GM18517 (cell line): ENCODE measurements around the gene TMC5.

ENCODE experiments used
- ATAC-seq: cut with Tn5 transposase; IDR thresholded peaks from one replicate; pipeline ENCODE4 v1.9.1; 2021; ENCODE audit warnings: mild to moderate bottlenecking, moderate library complexity; ENCODE audit not compliant: unreplicated experiment

TMC5 gene

DNA sequence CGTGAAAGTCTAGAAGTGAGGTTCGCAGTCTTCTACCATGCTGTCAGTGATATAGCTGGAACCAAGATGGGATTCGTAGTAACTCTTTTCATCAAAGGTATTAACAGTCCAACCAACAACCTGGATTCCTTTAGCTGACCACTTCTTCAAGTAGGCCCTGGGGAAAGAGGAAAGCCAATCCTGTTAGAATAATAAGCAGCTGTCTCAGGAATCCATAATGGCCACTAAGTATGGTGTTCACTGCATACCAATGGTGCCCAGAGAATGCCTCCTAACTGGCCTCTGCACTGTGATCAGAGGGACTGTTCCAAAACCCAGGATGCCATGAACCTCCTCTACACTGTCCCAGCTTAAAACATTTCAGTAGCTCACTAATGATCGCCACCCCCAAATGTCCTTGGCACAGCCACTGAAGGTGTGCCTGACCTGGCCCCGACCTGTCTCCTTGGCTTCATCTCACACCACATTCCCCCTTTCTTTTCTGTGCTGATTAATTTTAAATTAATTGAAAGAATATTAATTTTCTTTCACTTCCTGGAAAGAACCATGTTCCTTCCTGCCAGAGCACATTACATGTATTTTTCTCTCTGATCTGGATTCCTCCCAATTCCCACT lies 85.9 kb downstream of the TMC5 start:
- no peak for ATAC-seq

DNA sequence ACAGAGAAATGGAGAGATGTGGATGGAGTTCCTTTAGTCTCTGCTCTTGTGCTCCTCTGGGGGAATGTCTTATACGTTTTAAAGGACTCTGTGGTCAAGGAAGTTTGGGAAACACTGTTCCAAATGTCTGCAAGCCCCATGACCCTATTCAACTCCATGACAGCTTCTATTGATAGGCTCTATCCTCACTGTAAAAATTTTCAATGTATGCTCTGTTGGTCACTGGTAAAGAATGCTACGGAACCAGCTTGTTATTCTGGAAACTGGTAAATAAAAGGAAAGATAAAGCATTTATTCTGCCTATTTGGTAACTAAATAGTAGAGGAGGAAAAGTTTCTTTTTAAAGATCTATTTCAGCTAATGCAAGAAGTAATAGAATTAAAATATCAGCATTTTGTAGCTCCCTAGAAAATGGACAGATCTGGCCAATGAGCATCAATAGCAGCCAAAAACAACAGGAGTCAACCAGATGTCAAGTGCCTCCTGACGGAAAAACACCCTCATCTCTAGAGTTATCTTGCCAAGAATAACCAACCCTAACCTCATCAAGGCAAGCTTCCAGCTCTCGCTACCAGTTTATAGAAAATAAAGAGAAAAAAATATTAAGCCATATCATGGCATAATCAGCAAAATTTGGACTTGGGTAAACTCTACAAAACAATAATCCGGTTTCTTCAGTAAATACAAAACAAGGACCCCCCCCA lies 88.1 kb downstream of the TMC5 start:
- ATAC-seq = no peak

DNA sequence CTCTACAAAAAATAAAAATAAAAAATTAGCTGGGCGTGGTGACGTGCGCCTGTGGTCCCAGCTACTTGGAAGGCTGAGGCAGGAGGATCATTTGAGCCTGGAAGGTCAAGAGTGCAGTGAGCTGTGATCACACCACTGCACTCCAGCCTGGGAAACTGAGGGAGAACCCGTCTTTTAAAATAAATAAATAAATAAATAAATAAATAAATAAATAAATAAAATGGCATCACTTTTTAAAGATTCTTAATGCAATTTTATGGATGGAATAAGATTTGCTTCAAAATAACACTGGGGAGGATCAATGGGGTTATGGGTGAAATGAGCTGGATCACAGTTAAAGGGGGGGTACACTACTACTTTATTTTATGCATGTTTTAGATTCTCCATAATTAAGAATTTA lies 89.3 kb downstream of the TMC5 start:
- no peak for ATAC-seq

DNA sequence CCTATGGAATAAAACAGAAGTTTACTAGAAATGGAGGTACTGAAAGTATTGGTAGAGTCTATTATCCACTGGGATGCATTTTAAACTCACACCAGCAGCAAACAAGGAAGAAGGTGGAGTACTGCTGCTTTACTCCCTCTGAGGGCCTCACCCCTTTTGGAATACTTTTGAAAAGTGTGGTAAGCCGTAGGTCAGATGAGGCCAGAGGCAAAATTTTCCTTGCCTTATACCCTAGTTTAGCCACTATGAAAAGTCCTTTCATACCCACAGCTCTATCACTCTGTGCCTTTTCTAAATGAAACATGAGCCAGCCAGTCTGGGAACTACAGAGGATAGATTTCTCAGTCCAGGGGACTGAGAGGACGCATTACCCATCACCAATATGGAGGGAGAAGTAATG lies 90.2 kb downstream of the TMC5 start:
- ATAC-seq = no peak

DNA sequence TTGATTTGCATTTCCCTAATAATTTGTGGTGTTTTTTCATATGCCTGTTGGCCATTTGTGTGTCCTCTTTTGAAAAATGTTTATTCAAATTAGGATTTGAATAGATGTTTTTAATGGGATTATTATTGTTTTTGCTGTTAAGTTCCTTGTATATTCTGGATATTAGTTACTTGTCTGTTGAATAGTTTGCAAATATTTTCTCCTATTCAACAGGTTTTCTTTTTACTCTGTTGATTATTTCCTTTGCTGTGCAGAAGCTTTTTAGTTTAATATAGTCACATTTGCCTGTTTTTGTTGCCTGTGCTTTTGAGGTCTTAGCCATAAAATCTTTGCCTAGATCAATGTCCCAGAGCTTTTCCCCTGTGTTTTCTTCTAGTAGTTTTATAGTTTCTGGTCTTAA lies 94.6 kb downstream of the TMC5 start:
- ATAC-seq = no peak

DNA sequence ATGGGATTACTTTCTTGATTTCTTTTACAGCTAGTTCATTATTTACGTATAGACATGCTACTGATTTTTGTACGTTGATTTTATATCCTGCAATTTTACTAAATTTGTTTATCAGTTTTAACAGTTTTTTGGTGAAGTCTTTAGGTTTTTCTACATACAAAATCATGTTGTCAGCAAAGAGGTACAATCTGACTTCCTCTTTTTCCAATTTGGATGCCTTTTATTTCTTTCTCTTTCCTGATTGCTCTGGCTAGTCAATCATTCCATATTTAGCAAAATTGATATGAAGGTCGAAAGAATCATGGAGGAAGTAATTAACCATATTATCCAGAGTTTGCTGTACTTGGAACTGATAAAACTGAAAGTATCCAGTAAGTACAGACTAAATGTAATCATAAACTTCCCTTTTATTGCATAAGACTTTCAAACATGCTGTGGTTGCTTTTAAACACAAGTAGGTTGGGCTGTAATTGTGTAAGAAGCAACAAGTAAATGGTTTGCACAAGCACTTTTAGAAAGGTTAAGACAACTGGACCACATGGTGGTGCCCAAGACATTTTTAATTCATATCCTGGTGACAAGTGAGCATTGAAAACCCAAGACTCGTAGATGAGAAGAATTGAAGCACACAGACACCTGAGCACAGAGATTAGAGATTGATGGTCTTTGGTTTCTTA lies 95.8 kb downstream of the TMC5 start:
- ATAC-seq = no peak

DNA sequence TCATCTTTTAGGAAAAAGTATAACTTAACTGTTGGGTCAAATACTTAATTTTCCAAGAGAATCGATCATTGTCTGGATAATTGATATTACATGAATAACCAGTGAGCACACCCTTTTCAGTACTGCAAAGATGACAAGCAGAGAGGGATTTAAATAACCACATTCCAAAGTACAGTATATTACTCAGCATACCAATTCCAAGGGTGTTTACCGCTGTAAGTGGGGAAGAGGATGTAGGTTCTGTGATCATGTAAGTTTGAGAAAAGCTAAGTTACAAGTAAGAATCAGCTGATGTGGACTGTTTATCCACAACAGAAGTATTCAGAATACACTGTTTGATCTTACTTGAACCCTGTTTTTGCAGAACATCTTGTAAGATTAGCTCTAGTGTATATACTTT lies 98.1 kb downstream of the TMC5 start:
- no peak for ATAC-seq

DNA sequence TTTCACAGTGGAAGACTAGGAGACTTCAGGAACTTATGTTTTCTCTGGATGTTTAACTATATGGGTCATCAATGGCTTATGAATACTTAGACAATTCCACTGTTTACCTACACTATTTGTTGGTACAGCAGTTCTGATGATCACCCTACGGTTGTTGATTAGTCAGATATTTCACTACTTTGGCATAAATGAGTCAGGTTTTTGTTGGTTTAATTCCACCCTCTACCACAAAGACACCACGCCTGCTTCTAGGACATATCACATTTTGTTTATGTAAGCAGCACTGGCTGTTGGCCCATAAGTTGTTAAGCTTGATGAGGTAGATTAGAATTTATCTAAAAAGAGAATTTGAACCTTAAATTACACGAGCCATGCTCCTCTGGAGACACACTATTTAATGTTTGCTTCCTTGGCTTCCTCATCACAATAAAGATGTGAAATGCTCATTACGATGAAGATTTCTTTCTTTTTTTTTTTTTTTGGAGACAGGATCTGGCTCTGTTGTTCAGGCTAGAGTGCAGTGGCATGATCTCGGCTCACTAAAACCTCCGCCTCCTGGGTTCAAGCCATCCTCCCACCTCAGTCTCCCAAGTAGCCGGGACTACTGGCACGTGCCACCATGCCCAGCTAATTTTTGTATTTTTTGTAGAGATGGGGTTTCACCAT lies 99.9 kb downstream of the TMC5 start:
- no peak for ATAC-seq

DNA sequence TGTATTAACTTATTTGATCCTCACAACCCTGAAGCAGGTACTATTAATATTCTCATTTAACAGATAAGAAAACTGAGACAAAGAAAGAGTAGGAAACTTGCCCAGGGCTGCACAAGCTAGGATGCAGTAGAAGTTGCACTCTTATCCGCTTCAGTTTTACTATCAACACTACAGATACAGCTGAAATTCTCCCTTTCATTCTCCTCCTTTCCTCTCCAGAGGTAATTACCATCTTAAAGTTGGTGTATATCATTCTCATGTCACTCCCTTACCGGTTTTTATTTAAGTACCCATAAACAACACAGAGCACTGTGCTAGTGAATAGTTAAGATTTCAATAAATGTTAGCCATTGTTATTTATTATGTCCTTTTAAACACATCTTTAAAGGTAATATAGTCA lies 100.7 kb downstream of the TMC5 start:
- no peak for ATAC-seq

DNA sequence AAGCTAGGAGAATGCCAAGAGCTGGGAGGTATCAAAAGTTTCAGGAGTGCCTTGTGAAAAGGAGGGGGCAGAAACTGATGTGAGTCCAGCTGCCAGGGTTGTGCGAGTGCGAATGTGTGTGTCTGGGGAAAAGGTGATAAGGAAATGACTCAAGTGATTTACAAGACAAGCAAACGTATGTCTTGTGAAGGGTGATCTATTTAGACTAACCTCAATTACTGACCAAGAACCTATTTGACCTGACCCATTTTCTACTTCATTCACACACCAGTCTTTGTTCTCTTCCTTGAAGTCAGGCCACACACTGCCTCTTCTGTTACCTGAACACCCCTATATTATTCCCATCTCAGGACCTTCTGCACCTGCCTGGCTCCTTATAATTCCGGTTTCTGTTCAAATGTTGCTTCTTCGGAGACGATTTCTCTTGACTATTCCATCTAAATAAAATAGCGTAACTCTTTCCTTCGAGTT lies 103.2 kb downstream of the TMC5 start:
- no peak for ATAC-seq

DNA sequence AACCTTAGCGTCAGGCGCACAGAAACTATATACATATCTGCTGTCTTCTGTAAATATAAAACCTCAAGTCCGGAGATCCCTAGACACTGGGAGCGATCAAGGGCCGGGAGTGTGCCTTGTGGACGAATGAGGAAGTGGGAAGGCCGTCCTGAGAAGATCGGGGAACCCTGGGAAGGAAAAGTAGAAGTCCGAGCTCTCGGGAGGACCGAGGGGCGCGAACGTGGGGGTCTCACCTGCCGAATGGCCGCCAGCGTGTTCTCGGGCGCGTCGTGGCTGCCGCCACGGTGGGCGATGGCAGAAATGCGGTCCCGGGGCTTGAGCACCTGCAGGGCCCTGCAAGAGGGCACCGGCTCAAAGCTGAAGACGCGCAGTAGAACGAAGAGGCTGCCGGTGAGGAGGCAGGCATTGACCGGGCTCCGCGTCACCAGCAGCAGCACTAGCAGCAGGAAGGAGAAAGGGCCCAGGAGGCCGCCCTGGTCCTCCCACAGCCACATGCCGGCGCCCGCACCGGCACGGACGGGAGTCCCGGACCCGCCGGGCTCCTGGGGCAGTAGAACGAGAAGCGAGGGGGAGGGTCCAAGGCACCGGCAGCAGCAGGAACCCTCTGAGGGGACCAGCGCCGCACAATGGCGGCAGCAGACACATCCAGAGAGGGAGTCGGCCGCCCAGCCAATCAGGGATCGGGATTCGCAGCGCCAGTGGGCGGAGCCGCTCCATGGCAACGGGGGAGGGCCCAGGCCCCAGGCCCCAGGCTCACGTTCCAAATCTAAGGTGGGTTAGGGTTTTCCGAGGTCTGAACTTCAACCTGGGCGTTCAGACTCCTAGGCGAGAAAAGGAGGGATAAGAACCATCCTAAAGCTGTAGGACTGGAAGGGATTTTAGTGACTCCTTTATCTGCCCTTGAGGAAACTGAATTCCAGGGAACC lies 104.1 kb downstream of the TMC5 start, which contains the start of gene GDE1:
Gene GDE1 (minus strand): TSS at position 628 of the 926 bp plus-strand sequence. CDS start 134 bp downstream, at position 494.
- ATAC-seq = peak; percentile 68

DNA sequence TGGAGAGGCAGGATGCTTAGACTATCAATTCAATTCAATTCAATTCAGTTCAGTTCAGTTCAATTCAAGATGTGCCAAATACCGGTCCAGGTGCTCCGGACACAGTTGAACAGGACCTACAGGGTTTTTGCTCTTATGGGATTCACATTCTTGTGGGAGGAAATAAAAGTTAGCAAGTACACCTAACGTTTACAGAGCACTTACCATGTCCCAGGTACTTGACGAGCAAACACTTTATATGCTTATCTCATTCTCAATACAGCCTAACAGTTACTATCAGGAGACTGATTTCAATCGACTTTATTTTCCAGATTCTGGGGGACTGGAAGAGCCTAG lies 104.7 kb downstream of the TMC5 start:
- no peak for ATAC-seq

DNA sequence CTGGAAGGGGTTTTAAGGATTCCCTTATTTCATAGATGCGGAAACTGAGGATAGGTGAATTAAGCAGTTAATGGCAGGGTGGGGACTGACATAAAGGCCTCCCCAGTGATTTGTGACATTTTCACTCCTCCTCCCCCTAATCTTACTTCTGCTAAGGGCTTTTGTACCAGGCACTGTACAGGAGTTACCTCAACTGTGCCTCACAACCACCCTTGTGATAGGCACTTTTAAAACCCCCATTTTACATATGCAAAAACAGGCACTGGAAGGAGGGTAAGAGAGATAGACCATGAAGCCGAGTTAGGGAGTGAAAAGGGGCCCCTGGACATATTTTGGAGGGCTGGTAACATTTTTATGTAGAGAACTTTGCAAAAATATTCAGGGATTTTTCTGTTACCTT lies 105.1 kb downstream of the TMC5 start:
- no peak for ATAC-seq

DNA sequence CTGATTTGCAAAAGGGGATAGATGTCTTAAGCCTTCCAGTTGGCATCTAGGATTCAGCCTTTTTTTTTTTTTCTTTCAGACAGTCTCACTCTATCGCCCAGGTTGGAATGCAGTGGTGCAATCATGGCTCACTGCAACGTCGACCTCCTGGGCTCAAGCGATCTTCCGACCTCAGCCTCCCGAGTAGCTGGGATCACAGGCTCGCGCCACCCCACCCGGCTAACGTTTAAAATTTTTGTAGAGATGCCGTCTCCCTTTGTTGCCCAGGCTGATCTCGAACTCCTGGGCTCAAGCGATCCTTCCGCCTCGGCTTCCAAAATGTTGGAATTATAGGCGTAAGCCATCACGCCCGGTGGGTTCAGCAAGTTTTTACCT lies 105.5 kb downstream of the TMC5 start:
- ATAC-seq = no peak

DNA sequence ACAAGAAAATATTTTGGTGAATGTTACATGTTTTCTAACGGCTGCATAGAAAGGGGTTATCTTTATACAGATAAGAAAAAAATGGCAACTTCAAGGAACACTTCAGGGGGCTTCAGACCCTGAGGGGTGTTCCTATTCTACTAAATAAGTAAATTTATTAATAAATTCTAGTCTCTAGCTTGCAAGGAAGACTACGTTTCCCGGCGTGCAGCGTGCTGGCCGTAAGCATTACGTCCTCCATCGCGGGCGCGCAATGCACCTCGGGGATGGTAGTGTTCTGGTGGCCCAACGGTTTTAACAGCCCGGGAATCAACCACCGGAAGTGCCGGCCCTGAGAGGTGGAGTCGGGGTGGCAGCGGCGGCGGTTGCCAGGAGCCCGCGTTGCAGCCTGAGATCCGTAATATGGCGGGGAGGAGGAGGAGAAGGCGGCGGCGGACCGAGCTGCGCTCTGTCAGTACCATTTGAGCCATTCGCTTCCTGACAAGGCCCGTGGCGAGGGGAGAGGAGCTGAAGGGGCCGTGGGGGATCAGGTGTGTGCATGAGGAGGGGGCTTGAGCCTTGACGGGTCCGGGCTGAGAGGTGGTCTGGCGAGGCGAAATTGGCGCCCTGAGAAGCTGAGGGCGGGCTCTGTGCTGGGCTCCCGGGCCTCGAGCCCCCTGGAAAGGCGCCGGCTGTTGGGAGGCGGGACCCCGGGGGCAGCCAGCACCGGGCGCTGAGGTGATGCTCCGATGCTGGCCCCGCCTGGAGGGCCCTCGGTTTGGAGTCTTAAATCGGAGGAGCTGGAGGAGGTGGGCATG lies 106.1 kb downstream of the TMC5 start, which contains the start of gene CCP110:
Gene CCP110 (plus strand): TSS at position 384 of the 797 bp plus-strand sequence. CDS start 3,940 bp downstream, outside the sequence.
- peak; percentile 51 for ATAC-seq

DNA sequence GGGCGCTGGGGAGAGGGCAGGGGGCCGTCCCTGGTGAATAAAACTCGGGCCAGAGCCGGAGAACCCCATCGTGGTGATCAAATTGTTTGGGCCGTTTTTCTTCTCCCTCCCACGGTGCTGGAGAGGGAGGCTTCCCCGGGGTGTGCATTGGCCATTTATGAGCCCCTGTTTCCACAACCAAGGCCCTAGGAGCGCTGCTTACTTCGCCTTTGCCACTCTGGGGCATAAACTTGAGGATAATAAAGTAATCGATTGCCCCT lies 106.6 kb downstream of the TMC5 start:
- no peak for ATAC-seq

DNA sequence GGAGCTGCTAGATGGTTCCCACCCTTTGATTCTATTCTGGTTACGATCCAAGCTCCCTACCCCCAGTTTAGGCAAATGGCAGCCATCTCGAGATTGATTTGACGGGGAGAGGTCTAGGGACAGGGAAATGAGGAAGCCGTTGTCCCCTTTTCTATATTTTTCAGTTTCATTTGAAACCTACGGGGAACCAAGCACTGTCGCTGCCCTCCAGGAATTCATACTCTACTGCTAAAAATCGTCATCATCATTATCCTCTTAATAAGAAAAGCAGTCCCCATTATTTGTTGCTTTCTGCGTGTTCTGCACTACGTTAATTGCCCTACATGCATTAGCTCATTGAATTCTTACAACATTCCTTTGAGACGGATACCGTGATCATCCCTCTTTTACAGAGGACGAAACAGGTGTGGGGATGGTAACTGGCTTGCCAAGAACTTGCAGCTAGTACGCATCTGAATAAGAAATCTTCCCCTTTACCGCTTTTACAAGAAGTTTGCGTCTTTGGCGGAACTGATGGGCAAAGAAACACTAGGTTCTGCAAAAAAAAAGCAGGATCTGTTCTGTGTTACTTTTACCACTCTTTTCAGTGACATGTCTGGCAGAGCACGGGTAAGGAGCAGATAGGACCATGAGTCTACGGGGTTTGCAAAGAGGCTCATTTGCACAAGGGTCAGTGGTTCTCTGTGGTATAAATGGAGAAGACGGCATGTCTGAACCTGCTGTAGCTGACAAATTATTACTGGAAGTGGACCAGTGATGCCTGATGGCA lies 107.1 kb downstream of the TMC5 start:
- ATAC-seq = no peak

DNA sequence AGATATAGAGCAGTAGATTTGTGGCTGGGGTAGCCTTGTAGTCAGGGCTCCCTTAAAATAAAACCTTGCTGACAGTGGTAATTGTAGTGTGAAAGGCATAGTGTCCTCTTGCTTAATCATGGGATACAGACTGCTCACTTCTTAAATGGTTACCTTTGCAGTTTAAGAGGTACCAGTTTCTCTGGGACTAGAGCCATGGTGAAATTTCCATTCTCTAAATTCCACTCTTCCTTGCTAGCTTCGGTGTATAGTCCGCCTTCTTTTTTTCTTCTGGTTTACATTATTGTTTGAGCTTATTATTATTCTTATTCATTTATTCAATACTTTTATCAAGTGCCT lies 107.7 kb downstream of the TMC5 start:
- ATAC-seq = no peak

DNA sequence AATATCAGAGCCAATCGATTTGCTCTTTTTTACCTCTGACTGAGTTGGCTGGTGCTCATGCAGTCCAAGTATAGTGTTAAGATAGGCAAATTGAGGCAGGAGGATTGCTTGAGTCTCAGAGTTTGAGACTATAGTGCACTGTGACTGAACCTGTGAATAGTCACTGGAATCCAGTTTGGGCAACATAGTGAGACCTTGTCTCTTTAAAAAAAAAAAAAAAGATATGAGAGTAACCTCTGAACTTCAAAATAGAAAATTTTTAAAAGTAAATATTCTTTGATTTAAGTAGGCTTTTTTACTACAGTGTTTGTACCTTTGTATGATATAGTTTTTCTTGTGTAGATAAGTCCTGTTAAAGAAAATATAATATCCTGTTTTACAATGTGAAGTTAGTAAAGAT lies 109.5 kb downstream of the TMC5 start:
- no peak for ATAC-seq
